Adipocyte (in vitro differentiated cells): ENCODE data around the gene AMDHD1.

Source experiments
- DNase-seq: peaks from one replicate; pipeline ENCODE4 v3.0.0-alpha.2; 2015; ENCODE audit warnings: low read depth
- H3K27me3 ChIP-seq: replicated peaks from 2 replicates; pipeline ENCODE4 v1.7.0; 2013; ENCODE audit warnings: mild to moderate bottlenecking, low read length, moderate library complexity; ENCODE audit not compliant: control insufficient read depth, insufficient read depth
- H3K36me3 ChIP-seq: 2 replicates; pipeline ENCODE4 v1.7.0; 2013; ENCODE audit warnings: low read length, mild to moderate bottlenecking, moderate library complexity; ENCODE audit not compliant: control insufficient read depth, insufficient read depth, severe bottlenecking
- H3K4me1 ChIP-seq: 2 replicates; pipeline ENCODE4 v1.7.0; 2013; ENCODE audit warnings: mild to moderate bottlenecking, low read length, moderate library complexity; ENCODE audit not compliant: control insufficient read depth, insufficient read depth
- H3K4me3 ChIP-seq: 2 replicates; pipeline ENCODE4 v1.7.0; 2013; ENCODE audit warnings: mild to moderate bottlenecking, low read length, moderate library complexity
- H3K9ac ChIP-seq: 2 replicates; pipeline ENCODE4 v1.7.0; 2013; ENCODE audit warnings: mild to moderate bottlenecking, low read length, moderate library complexity
- H3K9me3 ChIP-seq: 2 replicates; pipeline ENCODE4 v1.7.0; 2013; ENCODE audit warnings: mild to moderate bottlenecking, low read length, moderate library complexity; ENCODE audit not compliant: control insufficient read depth

AMDHD1 gene

DNA sequence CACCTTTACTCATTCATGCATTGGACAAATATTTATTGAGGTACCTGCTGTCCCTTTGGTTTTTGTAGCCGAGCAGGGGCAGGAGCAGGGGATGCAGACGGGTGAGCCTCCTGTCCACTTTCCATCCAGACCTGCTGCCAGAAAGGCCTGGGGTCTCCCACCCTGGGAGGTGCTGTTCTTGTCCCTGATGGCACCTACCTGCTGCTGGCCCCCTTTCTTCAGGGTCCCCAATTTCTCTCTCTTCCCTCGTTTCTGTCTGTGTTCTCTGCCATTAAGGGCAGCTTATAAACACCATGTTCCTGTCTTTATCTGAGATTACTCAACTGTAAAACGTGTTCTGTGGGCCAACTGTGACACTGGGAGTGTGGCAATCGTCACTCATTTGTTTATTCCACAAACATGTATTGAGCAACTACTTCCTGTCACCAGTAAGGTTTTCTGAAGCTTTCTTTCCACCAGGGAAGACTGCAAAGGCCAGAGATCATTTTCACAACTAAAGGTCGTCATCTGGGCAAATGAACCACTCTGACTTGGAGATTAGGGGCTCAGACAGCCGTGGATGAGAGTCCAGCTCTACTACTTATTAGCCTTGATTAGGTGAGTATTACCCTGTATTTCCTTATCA lies 53.0 kb downstream of the AMDHD1 start, which contains the start of gene HAL:
Gene HAL, minus strand, starts transcription at position 311 of the 625 bp plus-strand sequence. CDS start 434 bp downstream, outside the sequence.
- peaks cover 30% of the 10 kb centered on the region for H3K4me1 ChIP-seq
- H3K9ac ChIP-seq, result no peak within 1 kb of the TSS
- H3K27me3 ChIP-seq, result peaks cover 5% of the 10 kb centered on the region
- H3K36me3 ChIP-seq, result no peaks in the 10 kb centered on the region
- peak within 1 kb of the TSS; percentile 53 for H3K4me3 ChIP-seq
- DNase-seq, result no peak
- H3K9me3 ChIP-seq, result no peaks in the 10 kb centered on the region

DNA sequence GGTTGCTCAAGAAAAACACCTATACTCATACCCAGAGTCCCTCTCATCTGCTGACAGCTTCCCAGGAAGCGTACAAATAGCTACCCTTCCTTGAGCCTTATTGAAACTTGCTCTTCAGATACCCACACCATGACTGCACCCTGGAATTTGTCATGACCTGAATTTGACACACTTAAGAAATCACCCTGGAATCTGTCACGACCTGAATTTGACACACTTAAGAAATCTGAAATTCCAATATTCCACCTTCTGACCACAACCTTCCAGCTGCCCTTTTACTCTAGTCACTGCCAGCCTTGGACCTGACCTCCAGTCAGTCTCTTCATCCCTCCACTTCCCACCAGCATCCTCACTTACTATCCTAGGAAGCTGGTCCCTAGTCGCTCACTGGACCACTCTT lies 54.1 kb downstream of the AMDHD1 start:
- peaks cover 30% of the 10 kb centered on the region for H3K4me1 ChIP-seq
- DNase-seq, result no peak
- no peaks in the 10 kb centered on the region for H3K36me3 ChIP-seq
- no peaks in the 10 kb centered on the region for H3K9me3 ChIP-seq
- no peak overlapping the region for H3K4me3 ChIP-seq
- peaks cover 5% of the 10 kb centered on the region for H3K27me3 ChIP-seq
- H3K9ac ChIP-seq, result no peak overlapping the region

DNA sequence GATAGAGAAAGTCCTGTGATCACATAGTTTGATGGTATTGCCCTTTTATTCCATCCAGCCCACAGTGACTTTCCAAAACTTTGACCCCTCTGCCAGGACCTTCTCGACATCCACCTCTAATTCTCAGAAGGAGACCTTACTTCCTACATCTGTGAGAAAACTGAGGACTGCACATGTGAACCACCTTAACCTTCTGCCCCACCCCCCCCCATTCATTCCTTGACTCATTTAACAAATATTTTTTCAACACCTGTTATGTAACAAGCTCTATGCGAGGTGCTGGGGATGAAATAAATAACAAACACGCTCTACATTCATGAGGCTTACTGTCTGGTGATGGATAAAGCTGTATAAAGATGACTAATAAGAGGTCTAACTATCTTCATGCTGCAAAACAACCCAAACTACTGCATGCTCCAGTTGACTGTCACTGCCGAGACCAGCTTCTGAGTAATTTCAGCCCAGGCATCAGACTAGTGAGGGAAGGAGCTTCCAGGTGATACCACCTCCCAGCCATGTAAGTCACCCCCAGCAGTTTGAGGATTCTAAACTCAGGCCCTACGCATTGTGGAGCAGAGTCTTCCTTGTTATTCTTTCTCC lies 54.9 kb downstream of the AMDHD1 start:
- Histone ChIP-seq H3K4me3 (no peak overlapping the region), H3K36me3 (peaks cover 4% of the 10 kb centered on the region), H3K27me3 (peaks cover 2% of the 10 kb centered on the region), H3K4me1 (peaks cover 30% of the 10 kb centered on the region), H3K9ac (no peak overlapping the region), H3K9me3 (no peaks in the 10 kb centered on the region)
- no peak for DNase-seq

DNA sequence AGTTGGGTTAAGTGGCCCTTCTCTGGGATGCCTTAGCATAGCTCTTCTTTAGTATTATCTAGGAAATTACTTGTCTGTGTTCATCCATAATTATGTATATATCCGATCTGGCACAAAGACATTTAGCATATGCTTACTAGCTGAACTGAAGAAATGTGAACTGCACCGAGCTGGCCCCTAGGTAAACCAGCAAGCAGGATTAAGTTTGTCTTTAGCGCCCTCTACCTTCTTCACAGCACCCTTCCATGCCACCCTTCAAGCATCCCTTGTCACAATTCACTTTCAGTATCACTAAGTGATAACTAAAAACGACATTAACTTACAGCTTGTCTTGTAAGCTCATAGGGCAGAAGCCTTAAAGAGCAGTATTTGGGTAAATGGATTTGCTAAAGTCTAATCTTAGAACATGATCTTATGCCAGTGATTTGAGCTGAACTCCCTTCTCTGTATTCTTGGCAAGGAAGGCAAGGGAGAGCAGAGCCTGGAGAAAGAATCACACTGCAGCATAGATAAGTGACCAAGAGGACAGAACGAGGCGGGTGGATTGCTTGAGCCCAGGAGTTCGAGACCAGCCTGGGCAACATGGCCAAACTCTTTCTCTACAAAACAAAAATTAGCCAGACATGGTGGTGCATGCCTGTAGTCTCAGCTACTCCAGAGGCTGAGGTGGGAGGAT lies 55.6 kb downstream of the AMDHD1 start:
- peak; percentile 75 for DNase-seq
- peaks cover 6% of the 10 kb centered on the region for H3K36me3 ChIP-seq
- H3K9ac ChIP-seq, result no peak overlapping the region
- H3K9me3 ChIP-seq, result no peaks in the 10 kb centered on the region
- H3K4me1 ChIP-seq, result peaks cover 30% of the 10 kb centered on the region
- H3K4me3 ChIP-seq, result no peak overlapping the region
- no peaks in the 10 kb centered on the region for H3K27me3 ChIP-seq

DNA sequence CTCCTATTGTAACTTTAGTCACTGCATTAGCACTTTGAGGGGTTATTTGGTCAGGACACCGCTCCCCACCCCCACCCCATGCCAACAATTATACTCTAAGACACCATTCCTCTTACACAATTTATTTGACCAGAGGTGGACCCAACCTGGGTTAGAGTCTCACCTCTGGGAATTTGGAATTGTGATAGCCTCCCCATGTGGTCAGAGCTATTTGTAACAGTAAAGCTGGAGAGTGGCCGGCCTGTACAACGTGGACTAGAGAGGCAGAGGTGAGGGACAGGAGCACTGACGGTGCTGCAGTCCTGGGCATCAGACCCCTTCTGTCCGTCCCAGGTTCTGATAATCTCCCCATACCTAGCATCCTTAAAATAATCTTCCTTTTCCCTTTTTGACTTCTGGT lies 56.4 kb downstream of the AMDHD1 start:
- Histone ChIP-seq H3K27me3 (no peaks in the 10 kb centered on the region), H3K4me3 (no peak overlapping the region), H3K4me1 (peaks cover 30% of the 10 kb centered on the region), H3K9ac (no peak overlapping the region), H3K9me3 (no peaks in the 10 kb centered on the region), H3K36me3 (peaks cover 11% of the 10 kb centered on the region)
- no peak for DNase-seq

DNA sequence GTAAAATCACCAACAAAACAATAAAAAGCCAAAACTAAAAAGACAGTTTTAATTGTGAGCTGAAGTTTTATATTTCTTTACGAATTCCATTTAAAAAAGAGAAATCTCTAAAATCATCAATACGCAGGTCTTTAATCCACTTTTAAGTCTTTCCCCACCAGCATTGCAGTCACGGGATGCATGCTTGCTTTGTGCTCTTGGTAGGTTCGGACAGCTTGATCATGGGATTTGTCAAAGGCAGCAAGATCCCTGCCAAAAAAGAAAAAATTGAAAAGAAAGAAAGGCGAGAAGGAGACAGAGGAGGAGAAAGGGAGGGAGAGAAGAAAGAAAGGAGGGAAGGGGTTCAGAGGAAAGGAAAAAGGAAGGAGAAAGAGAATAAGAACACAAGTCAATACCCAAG lies 57.7 kb downstream of the AMDHD1 start:
- peaks cover 23% of the 10 kb centered on the region for H3K36me3 ChIP-seq

DNA sequence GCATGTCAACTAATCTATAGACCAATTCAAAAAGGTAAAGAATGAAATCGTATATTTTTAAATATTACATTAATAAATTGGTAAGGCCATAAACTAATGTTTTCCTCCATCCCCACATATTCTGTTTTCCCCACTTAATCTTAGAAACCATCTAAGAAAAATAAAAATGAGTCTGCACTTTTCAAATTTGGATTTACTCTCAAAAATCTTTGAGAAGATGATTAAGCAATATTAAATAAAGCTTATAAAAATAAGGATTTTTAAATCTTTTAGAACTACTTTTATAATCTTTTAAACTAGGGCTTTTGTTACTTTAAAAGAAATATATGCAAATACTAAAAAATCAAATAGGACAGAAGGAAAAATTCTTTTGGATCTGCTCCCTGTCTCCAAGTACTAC lies 63.6 kb downstream of the AMDHD1 start:
- Histone ChIP-seq H3K4me1 (peaks cover 10% of the 10 kb centered on the region), H3K9me3 (no peaks in the 10 kb centered on the region), H3K9ac (no peak overlapping the region), H3K27me3 (no peaks in the 10 kb centered on the region), H3K36me3 (peaks cover 52% of the 10 kb centered on the region), H3K4me3 (no peak overlapping the region)
- no peak for DNase-seq

More for the DNA sequence above, 57.7 kb downstream of the AMDHD1 start:
- Histone ChIP-seq H3K27me3 (no peaks in the 10 kb centered on the region), H3K4me1 (peaks cover 25% of the 10 kb centered on the region), H3K9me3 (no peaks in the 10 kb centered on the region), H3K9ac (no peak overlapping the region), H3K4me3 (no peak overlapping the region)
- DNase-seq, result no peak

DNA sequence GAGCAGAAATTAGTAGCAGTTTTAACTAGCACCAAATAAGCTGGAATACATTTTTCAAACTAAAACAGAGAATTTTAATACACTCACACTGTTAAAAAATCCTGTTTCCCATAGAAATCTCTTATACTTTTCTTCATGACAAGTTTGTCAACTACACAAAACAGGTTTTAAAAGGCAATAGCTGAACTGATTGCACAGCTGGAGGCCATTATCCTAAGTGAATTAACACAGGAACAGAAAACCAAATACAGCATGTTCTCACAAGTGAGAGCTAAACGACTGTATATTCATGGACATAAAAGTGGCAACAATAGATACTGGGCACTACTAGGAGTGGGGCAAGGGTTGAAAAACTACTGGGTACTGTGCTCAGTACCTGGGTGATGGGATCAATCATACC lies 64.6 kb downstream of the AMDHD1 start:
- Histone ChIP-seq H3K9me3 (no peaks in the 10 kb centered on the region), H3K9ac (no peak overlapping the region), H3K4me3 (no peak overlapping the region), H3K36me3 (peaks cover 61% of the 10 kb centered on the region), H3K27me3 (no peaks in the 10 kb centered on the region), H3K4me1 (peaks cover 10% of the 10 kb centered on the region)
- DNase-seq, result no peak

DNA sequence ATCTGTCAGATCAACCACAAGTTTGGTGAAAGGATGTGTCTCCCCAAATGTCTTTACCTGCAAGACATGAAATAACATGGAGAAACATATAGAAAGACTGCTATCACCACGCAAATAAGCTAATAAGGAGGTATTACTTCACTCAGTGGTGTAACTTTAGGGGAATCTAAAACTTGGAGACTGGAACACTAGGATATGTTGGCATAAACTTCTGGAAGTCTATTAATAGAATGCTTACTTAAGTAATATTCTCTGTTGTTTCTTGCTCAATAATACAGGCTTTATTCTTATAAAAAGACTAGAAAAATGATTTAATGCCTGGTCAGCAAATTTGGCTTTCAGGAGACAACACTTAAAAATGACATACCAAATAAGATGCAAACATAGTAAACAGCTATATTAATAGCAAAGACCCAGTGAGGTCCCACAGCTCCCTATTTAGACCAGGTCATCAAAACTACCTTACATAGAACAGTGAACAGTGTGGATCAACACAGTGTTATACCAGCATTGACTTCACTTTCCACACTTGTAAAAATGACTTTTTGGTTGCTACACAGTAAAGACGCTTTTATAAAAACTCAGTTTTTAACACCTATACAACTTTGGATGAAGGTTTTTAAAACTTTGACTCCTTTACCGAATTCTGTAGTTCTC lies 71.9 kb downstream of the AMDHD1 start:
- H3K4me3 ChIP-seq, result no peak overlapping the region
- no peaks in the 10 kb centered on the region for H3K9me3 ChIP-seq
- H3K9ac ChIP-seq, result no peak overlapping the region
- peaks cover 37% of the 10 kb centered on the region for H3K36me3 ChIP-seq
- H3K4me1 ChIP-seq, result peaks cover 16% of the 10 kb centered on the region
- no peaks in the 10 kb centered on the region for H3K27me3 ChIP-seq
- DNase-seq, result no peak

DNA sequence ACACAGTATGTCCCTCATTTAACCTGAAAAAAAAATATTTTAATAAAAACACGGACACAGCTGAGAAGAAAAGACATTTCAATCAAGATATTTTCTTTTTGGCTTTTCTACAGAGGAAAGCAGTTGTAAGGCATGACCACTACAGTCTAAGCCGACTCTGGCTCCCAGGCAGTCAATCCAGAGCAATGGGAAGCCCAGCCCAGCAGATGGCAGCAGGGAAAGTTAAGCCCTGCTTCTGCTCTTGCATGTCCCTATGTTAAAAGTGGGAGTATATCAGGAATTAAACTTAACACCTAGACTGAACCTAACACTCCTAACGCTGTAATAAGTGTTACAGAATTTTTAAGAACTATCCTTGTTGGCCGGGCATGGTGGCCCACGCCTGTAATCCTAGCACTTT lies 72.5 kb downstream of the AMDHD1 start:
- no peak overlapping the region for H3K4me3 ChIP-seq
- peak; percentile 21 for DNase-seq
- H3K27me3 ChIP-seq, result no peaks in the 10 kb centered on the region
- peaks cover 35% of the 10 kb centered on the region for H3K36me3 ChIP-seq
- no peaks in the 10 kb centered on the region for H3K9me3 ChIP-seq
- H3K9ac ChIP-seq, result no peak overlapping the region
- H3K4me1 ChIP-seq, result peaks cover 15% of the 10 kb centered on the region
